ENCODE measurements around the gene RRH.
"Not testable (repeated sequence)": the region's sequence is repeated elsewhere in the genome, so short reads cannot be mapped to it uniquely, and the experiment has no call there.

RRH gene

GRCh38 chr4:109850601-109851000 is 22.8 kb downstream of the RRH start:
- no peak overlapping the region for H3K27ac ChIP-seq (ENCODE audit: low read depth, low read length)
- no peaks in the 10 kb centered on the region for H3K9me2 ChIP-seq (replicated peaks; ENCODE audit: control insufficient read depth, low read length)
- no peak for TF ChIP-seq EZH2phosphoT487 (IDR thresholded peaks at IDR 0.05; ENCODE audit: borderline replicate concordance, low read length)
- TF ChIP-seq CTCF (IDR thresholded peaks at IDR 0.05; ENCODE audit: low read depth, low read length, poor library complexity, severe bottlenecking): no peak
- H3K4me3 ChIP-seq (ENCODE audit: low read length): no peak overlapping the region
- no peaks in the 10 kb centered on the region for H4K20me1 ChIP-seq (ENCODE audit: control insufficient read depth, insufficient read depth, low read depth, low read length)
- H3K27me3 ChIP-seq (ENCODE audit: control insufficient read depth, low read length): no peaks in the 10 kb centered on the region
- H3K4me2 ChIP-seq (ENCODE audit: low read length): no peak overlapping the region
- H3K4me1 ChIP-seq (ENCODE audit: control insufficient read depth, low read length): no peaks in the 10 kb centered on the region
- H3F3A ChIP-seq (ENCODE audit: control insufficient read depth, insufficient read depth): no peaks in the 10 kb centered on the region
- no peaks in the 10 kb centered on the region for H3K9me3 ChIP-seq (ENCODE audit: control insufficient read depth, insufficient read depth, low read length)
- no peaks in the 10 kb centered on the region for H3K79me2 ChIP-seq (ENCODE audit: control insufficient read depth, low read length)
- H3K36me3 ChIP-seq (ENCODE audit: control insufficient read depth, low read length): no peaks in the 10 kb centered on the region

- H3K27ac ChIP-seq (ENCODE audit: low read depth, low read length); H3K79me2 ChIP-seq (ENCODE audit: control insufficient read depth, low read length); H3K4me3 ChIP-seq (ENCODE audit: low read length); H4K20me1 ChIP-seq (ENCODE audit: control insufficient read depth, insufficient read depth, low read depth, low read length); H3K4me1 ChIP-seq (ENCODE audit: control insufficient read depth, low read length); H3K27me3 ChIP-seq (ENCODE audit: control insufficient read depth, low read length); H3K4me2 ChIP-seq (ENCODE audit: low read length); H3K9me2 ChIP-seq (replicated peaks; ENCODE audit: control insufficient read depth, low read length); H3K36me3 ChIP-seq (ENCODE audit: control insufficient read depth, low read length); H3F3A ChIP-seq (ENCODE audit: control insufficient read depth, insufficient read depth): not testable (repeated sequence)
- H3K9me3 ChIP-seq (ENCODE audit: control insufficient read depth, insufficient read depth, low read length): peaks cover 16% of the 10 kb centered on the region
Observed at GRCh38 chr4:109859426-109860300, 31.9 kb downstream of the RRH start.

GRCh38 chr4:109861271-109861670 is 33.5 kb downstream of the RRH start:
- Histone ChIP-seq H4K20me1 (ENCODE audit: control insufficient read depth, insufficient read depth, low read depth, low read length) (no peaks in the 10 kb centered on the region), H3K9me2 (replicated peaks; ENCODE audit: control insufficient read depth, low read length) (no peaks in the 10 kb centered on the region), H3K9me3 (ENCODE audit: control insufficient read depth, insufficient read depth, low read length) (peaks cover 16% of the 10 kb centered on the region), H3K4me3 (ENCODE audit: low read length) (no peak overlapping the region), H3K27ac (ENCODE audit: low read depth, low read length) (no peak overlapping the region), H3F3A (ENCODE audit: control insufficient read depth, insufficient read depth) (no peaks in the 10 kb centered on the region), H3K4me1 (ENCODE audit: control insufficient read depth, low read length) (no peaks in the 10 kb centered on the region), H3K36me3 (ENCODE audit: control insufficient read depth, low read length) (no peaks in the 10 kb centered on the region), H3K4me2 (ENCODE audit: low read length) (no peak overlapping the region), H3K79me2 (ENCODE audit: control insufficient read depth, low read length) (no peaks in the 10 kb centered on the region), H3K27me3 (ENCODE audit: control insufficient read depth, low read length) (no peaks in the 10 kb centered on the region)
- TF ChIP-seq EZH2phosphoT487 (IDR thresholded peaks at IDR 0.05; ENCODE audit: borderline replicate concordance, low read length): no peak

- no peaks in the 10 kb centered on the region for H3F3A ChIP-seq (ENCODE audit: control insufficient read depth, insufficient read depth)
- no peaks in the 10 kb centered on the region for H3K36me3 ChIP-seq (ENCODE audit: control insufficient read depth, low read length)
- no peaks in the 10 kb centered on the region for H4K20me1 ChIP-seq (ENCODE audit: control insufficient read depth, insufficient read depth, low read depth, low read length)
- TF ChIP-seq CTCF (IDR thresholded peaks at IDR 0.05; ENCODE audit: low read depth, low read length, poor library complexity, severe bottlenecking): no peak
- TF ChIP-seq EZH2phosphoT487 (IDR thresholded peaks at IDR 0.05; ENCODE audit: borderline replicate concordance, low read length): no peak
- H3K9me3 ChIP-seq (ENCODE audit: control insufficient read depth, insufficient read depth, low read length): peaks cover 16% of the 10 kb centered on the region
- no peak overlapping the region for H3K4me2 ChIP-seq (ENCODE audit: low read length)
- H3K79me2 ChIP-seq (ENCODE audit: control insufficient read depth, low read length): no peaks in the 10 kb centered on the region
- no peak overlapping the region for H3K4me3 ChIP-seq (ENCODE audit: low read length)
- H3K27me3 ChIP-seq (ENCODE audit: control insufficient read depth, low read length): no peaks in the 10 kb centered on the region
- no peak overlapping the region for H3K27ac ChIP-seq (ENCODE audit: low read depth, low read length)
- no peaks in the 10 kb centered on the region for H3K4me1 ChIP-seq (ENCODE audit: control insufficient read depth, low read length)
- no peaks in the 10 kb centered on the region for H3K9me2 ChIP-seq (replicated peaks; ENCODE audit: control insufficient read depth, low read length)
Observed at GRCh38 chr4:109861916-109862511, 34.2 kb downstream of the RRH start.
